SK-N-SH treated with all-trans-retinoic acid at 6 μM for 48 hours (cell line): ENCODE results near the gene TMEM134.
"Not testable (repeated sequence)": the region's sequence is repeated elsewhere in the genome, so short reads cannot be mapped to it uniquely, and the experiment has no call there.

Experiments
- ATAC-seq: fragments of 200-7000 bp; cut with Tn5 transposase; 3 replicates; pipeline ENCODE4 v1.9.1; 2020; ENCODE audit warnings: mild to moderate bottlenecking, moderate library complexity
- ARNTL ChIP-seq: fragments of 450-650 bp; formaldehyde crosslinking; IDR thresholded peaks from 2 replicates; pipeline ENCODE4 v1.5.0; 2020; ENCODE audit warnings: low read depth, mild to moderate bottlenecking, moderate library complexity, borderline replicate concordance
- CREB5 ChIP-seq: fragments of 250-450 bp; sonication (Bioruptor Pico); IDR thresholded peaks from 2 replicates; pipeline ENCODE4 v1.5.1; 2020; ENCODE audit warnings: low read depth, mild to moderate bottlenecking, moderate library complexity
- CSDC2 ChIP-seq: fragments of 250-450 bp; sonication (Bioruptor Pico); IDR thresholded peaks from 2 replicates; pipeline ENCODE4 v1.5.0; 2020; ENCODE audit warnings: mild to moderate bottlenecking, moderate library complexity
- CSRNP3 ChIP-seq: fragments of 250-450 bp; sonication (Bioruptor Pico); IDR thresholded peaks from 2 replicates; pipeline ENCODE4 v1.5.1; 2021; ENCODE audit warnings: mild to moderate bottlenecking, moderate library complexity
- GLIS3 ChIP-seq: fragments of 250-450 bp; sonication (Bioruptor Pico); IDR thresholded peaks from 2 replicates; pipeline ENCODE4 v1.5.0; 2020; ENCODE audit warnings: mild to moderate bottlenecking, moderate library complexity
- ISL1 ChIP-seq: fragments of 250-450 bp; sonication (Bioruptor Pico); IDR thresholded peaks from 2 replicates; pipeline ENCODE4 v2.1.2; 2022; ENCODE audit warnings: mild to moderate bottlenecking, moderate library complexity
- PATZ1 ChIP-seq: fragments of 250-450 bp; sonication (Bioruptor Pico); IDR thresholded peaks from 2 replicates; pipeline ENCODE4 v1.8.0; 2020; ENCODE audit warnings: mild to moderate bottlenecking, moderate library complexity, borderline replicate concordance
- POU6F1 ChIP-seq: fragments of 250-450 bp; sonication (Bioruptor Pico); IDR thresholded peaks from 2 replicates; pipeline ENCODE4 v1.8.0; 2021; ENCODE audit warnings: low read depth, mild to moderate bottlenecking, moderate library complexity, borderline replicate concordance
- PPARA ChIP-seq: fragments of 250-450 bp; sonication (Bioruptor Pico); IDR thresholded peaks from 2 replicates; pipeline ENCODE4 v1.5.0; 2020; ENCODE audit warnings: mild to moderate bottlenecking, borderline replicate concordance
- RARB ChIP-seq: fragments of 250-450 bp; sonication (Bioruptor Pico); IDR thresholded peaks from 2 replicates; pipeline ENCODE4 v1.8.0; 2021; ENCODE audit warnings: mild to moderate bottlenecking, moderate library complexity
- SNAI2 ChIP-seq: fragments of 250-450 bp; sonication (Bioruptor Pico); IDR thresholded peaks from 2 replicates; pipeline ENCODE4 v1.5.0; 2020; ENCODE audit warnings: mild to moderate bottlenecking, moderate library complexity
- TCF4 ChIP-seq: fragments of 250-450 bp; sonication (Bioruptor Pico); IDR thresholded peaks from 2 replicates; pipeline ENCODE4 v1.8.0; 2021; ENCODE audit warnings: mild to moderate bottlenecking, moderate library complexity, borderline replicate concordance
- TOX ChIP-seq: fragments of 250-450 bp; sonication (Bioruptor Pico); IDR thresholded peaks from 2 replicates; pipeline ENCODE4 v1.8.0; 2021; ENCODE audit warnings: mild to moderate bottlenecking, moderate library complexity, borderline replicate concordance
- ZC3H10 ChIP-seq: fragments of 250-450 bp; sonication (Bioruptor Pico); IDR thresholded peaks from 2 replicates; pipeline ENCODE4 v1.5.1; 2021; ENCODE audit warnings: mild to moderate bottlenecking, moderate library complexity
- ZFP3 ChIP-seq: fragments of 250-450 bp; sonication (Bioruptor Pico); IDR thresholded peaks from 2 replicates; pipeline ENCODE4 v1.5.0; 2020; ENCODE audit warnings: mild to moderate bottlenecking, moderate library complexity
- ZFP30 ChIP-seq: fragments of 450-650 bp; formaldehyde crosslinking; IDR thresholded peaks from 2 replicates; pipeline ENCODE4 v1.5.0; 2022; ENCODE audit warnings: mild to moderate bottlenecking, moderate library complexity
- ZNF565 ChIP-seq: fragments of 450-650 bp; formaldehyde crosslinking; conservative IDR thresholded peaks from 2 replicates; pipeline ENCODE4 v1.5.0; 2020; ENCODE audit warnings: low read depth, mild to moderate bottlenecking, moderate library complexity

TMEM134 gene

GRCh38 chr11:67482275-67482826 is 13.3 kb upstream of the TMEM134 start:
- ATAC-seq, result peak; percentile 59

GRCh38 chr11:67477344-67478050 is 8.4 kb upstream of the TMEM134 start:
- ATAC-seq, result not testable (repeated sequence)

More at GRCh38 chr11:67482275-67482826, 13.3 kb upstream of the TMEM134 start:
- TF ChIP-seq ARNTL (CRISPR knock-in tag) (no peak), ZFP30 (CRISPR knock-in tag) (no peak), POU6F1 (CRISPR knock-in tag) (no peak), ISL1 (no peak), CSRNP3 (no peak), TOX (no peak)

- not testable (repeated sequence) for ATAC-seq
These were observed 7.6 kb upstream of the TMEM134 start for GRCh38 chr11:67476692-67477091.

GRCh38 chr11:67472882-67473281 is 3.8 kb upstream of the TMEM134 start:
- TF ChIP-seq ZNF565 (no peak), ZC3H10 (CRISPR knock-in tag) (no peak), ZFP3 (CRISPR knock-in tag) (no peak), ISL1 (no peak), PPARA (CRISPR knock-in tag) (no peak), RARB (no peak), CREB5 (CRISPR knock-in tag) (no peak), PATZ1 (CRISPR knock-in tag) (no peak), SNAI2 (CRISPR knock-in tag) (no peak)
- no peak for ATAC-seq

GRCh38 chr11:67470337-67471002 is 1.4 kb upstream of the TMEM134 start:
- TF ChIP-seq CSDC2 (CRISPR knock-in tag), result no peak
- TF ChIP-seq TOX, result no peak
- no peak for TF ChIP-seq ZC3H10 (CRISPR knock-in tag)
- TF ChIP-seq TCF4 (CRISPR knock-in tag), result no peak
- no peak for TF ChIP-seq PPARA (CRISPR knock-in tag)
- TF ChIP-seq ZFP30 (CRISPR knock-in tag), result no peak
- no peak for TF ChIP-seq ARNTL (CRISPR knock-in tag)
- no peak for TF ChIP-seq GLIS3
- no peak for TF ChIP-seq CREB5 (CRISPR knock-in tag)

More at GRCh38 chr11:67470337-67471002, 1.4 kb upstream of the TMEM134 start:
- ATAC-seq, result no peak
